ENCODE data around the gene GALNT2. TPM values are rescaled to one million over a fixed set of nuclear protein-coding genes. Genes with fewer than 3 reads are reported as not detected.

Gene GALNT2
- total RNA-seq, 1 experiment from 2014 or later = 62.2 TPM

GRCh38 chr1:230113235-230113592 lies 46.2 kb downstream of the GALNT2 start:
- no TSS peak for BruUV-seq (replicated peaks)
- Histone ChIP-seq H3K36me3 (ENCODE audit: control insufficient read depth, insufficient read depth, low read length) (no peaks in the 10 kb centered on the region), H3K9me3 (no peaks in the 10 kb centered on the region), H3K4me1 (peaks cover 14% of the 10 kb centered on the region), H3K27me3 (replicated peaks; ENCODE audit: control insufficient read depth, insufficient read depth, low read length) (no peaks in the 10 kb centered on the region), H3K4me3 (ENCODE audit: low read depth, low read length) (no peak overlapping the region)
- POLR2A ChIA-PET = no interaction called here
- no peak for TF ChIP-seq CTCF (IDR thresholded peaks at IDR 0.05; ENCODE audit: insufficient read depth in 1 of 2, low read depth in 1 of 2, low read length in 1 of 2, severe bottlenecking in 1 of 2, unreplicated experiment in 1 of 2)
- Mint-ChIP-seq H3K27ac (ENCODE audit: unreplicated experiment) (no peak overlapping the region), H3K4me3 (ENCODE audit: unreplicated experiment) (no peak overlapping the region), H3K36me3 (ENCODE audit: insufficient read depth, unreplicated experiment) (no peaks in the 10 kb centered on the region), H3K9me3 (ENCODE audit: unreplicated experiment) (no peaks in the 10 kb centered on the region), H3K27me3 (ENCODE audit: insufficient read depth, unreplicated experiment) (no peaks in the 10 kb centered on the region), H3K4me1 (ENCODE audit: low read depth, unreplicated experiment) (peaks cover 14% of the 10 kb centered on the region)
- intact Hi-C loops (cut with micrococcal nuclease; ENCODE audit: unreplicated experiment) = no loop called here
- CTCF ChIA-PET = no interaction called here
- no peak for DNase-seq

GRCh38 chr1:230113593-230114236 lies 46.7 kb downstream of the GALNT2 start:
- H3K9me3 Mint-ChIP-seq (ENCODE audit: unreplicated experiment) = no peaks in the 10 kb centered on the region
- ChIA-PET POLR2A (no interaction called here), CTCF (no interaction called here)
- peaks cover 14% of the 10 kb centered on the region for H3K4me1 Mint-ChIP-seq (ENCODE audit: low read depth, unreplicated experiment)
- no peaks in the 10 kb centered on the region for H3K9me3 ChIP-seq
- no peaks in the 10 kb centered on the region for H3K27me3 ChIP-seq (replicated peaks; ENCODE audit: control insufficient read depth, insufficient read depth, low read length)
- intact Hi-C loops (cut with micrococcal nuclease; ENCODE audit: unreplicated experiment) = no loop called here
- no peaks in the 10 kb centered on the region for H3K36me3 ChIP-seq (ENCODE audit: control insufficient read depth, insufficient read depth, low read length)
- H3K4me3 Mint-ChIP-seq (ENCODE audit: unreplicated experiment) = no peak overlapping the region
- peak overlapping the region; percentile 46 for H3K27ac Mint-ChIP-seq (ENCODE audit: unreplicated experiment)
- DNase-seq = no peak
- no peaks in the 10 kb centered on the region for H3K36me3 Mint-ChIP-seq (ENCODE audit: insufficient read depth, unreplicated experiment)
- H3K4me3 ChIP-seq (ENCODE audit: low read depth, low read length) = no peak overlapping the region
- no peak for TF ChIP-seq CTCF (IDR thresholded peaks at IDR 0.05; ENCODE audit: insufficient read depth in 1 of 2, low read depth in 1 of 2, low read length in 1 of 2, severe bottlenecking in 1 of 2, unreplicated experiment in 1 of 2)
- peaks cover 14% of the 10 kb centered on the region for H3K4me1 ChIP-seq
- H3K27me3 Mint-ChIP-seq (ENCODE audit: insufficient read depth, unreplicated experiment) = no peaks in the 10 kb centered on the region
- no TSS peak for BruUV-seq (replicated peaks)

GRCh38 chr1:230114237-230114651 lies 47.2 kb downstream of the GALNT2 start:
- H3K4me3 ChIP-seq (ENCODE audit: low read depth, low read length) = no peak overlapping the region
- H3K4me1 ChIP-seq = peaks cover 14% of the 10 kb centered on the region
- ChIA-PET POLR2A (no interaction called here), CTCF (no interaction called here)
- intact Hi-C loops (cut with micrococcal nuclease; ENCODE audit: unreplicated experiment) = no loop called here
- Mint-ChIP-seq H3K9me3 (ENCODE audit: unreplicated experiment) (no peaks in the 10 kb centered on the region), H3K27me3 (ENCODE audit: insufficient read depth, unreplicated experiment) (no peaks in the 10 kb centered on the region), H3K36me3 (ENCODE audit: insufficient read depth, unreplicated experiment) (no peaks in the 10 kb centered on the region), H3K27ac (ENCODE audit: unreplicated experiment) (peak overlapping the region; percentile 46), H3K4me3 (ENCODE audit: unreplicated experiment) (no peak overlapping the region), H3K4me1 (ENCODE audit: low read depth, unreplicated experiment) (peaks cover 14% of the 10 kb centered on the region)
- BruUV-seq (replicated peaks) = no TSS peak
- H3K9me3 ChIP-seq = no peaks in the 10 kb centered on the region
- no peaks in the 10 kb centered on the region for H3K36me3 ChIP-seq (ENCODE audit: control insufficient read depth, insufficient read depth, low read length)
- no peak for TF ChIP-seq CTCF (IDR thresholded peaks at IDR 0.05; ENCODE audit: insufficient read depth in 1 of 2, low read depth in 1 of 2, low read length in 1 of 2, severe bottlenecking in 1 of 2, unreplicated experiment in 1 of 2)
- H3K27me3 ChIP-seq (replicated peaks; ENCODE audit: control insufficient read depth, insufficient read depth, low read length) = no peaks in the 10 kb centered on the region
- no peak for DNase-seq
